HepG2 (cell line): Measurements from ENCODE around the gene ST3GAL2. TPM values are rescaled to one million over a fixed set of nuclear protein-coding genes. Genes with fewer than 3 reads are reported as not detected.

Experiments
- AHDC1 ChIP-seq: sonication (generic); formaldehyde crosslinking; IDR thresholded peaks from 2 replicates; pipeline ENCODE4 v1.5.1; 2020; ENCODE audit warnings: mild to moderate bottlenecking, missing genetic modification reagents, borderline replicate concordance
- CEBPB ChIP-seq: IDR thresholded peaks from 2 replicates; pipeline ENCODE4 v1.6.1; 2011; ENCODE audit warnings: low read depth, low read length, improper control_type of control experiment, borderline replicate concordance
- GABPB1 ChIP-seq: IDR thresholded peaks from 2 replicates; pipeline ENCODE4 v1.6.1; 2016; ENCODE audit warnings: mild to moderate bottlenecking, missing genetic modification reagents, moderate library complexity, missing compliant biosample characterization
- HNRNPK ChIP-seq: fragments of 200-400 bp; formaldehyde crosslinking; IDR thresholded peaks from 2 replicates; pipeline ENCODE4 v1.6.1; 2018; ENCODE audit warnings: low read length, low read depth, moderate library complexity, mild to moderate bottlenecking; ENCODE audit not compliant: poor library complexity, severe bottlenecking
- NR2F6 ChIP-seq, 2 experiments: IDR thresholded peaks; 2 replicates each; pipeline ENCODE4 v1.6.1; 2016; ENCODE audit warnings: antibody characterized with exemption in 1 of 2, mild to moderate bottlenecking in 1 of 2
- RBAK ChIP-seq: sonication (generic); formaldehyde crosslinking; IDR thresholded peaks from 2 replicates; pipeline ENCODE4 v1.5.1; 2020; ENCODE audit warnings: mild to moderate bottlenecking, missing genetic modification reagents
- TCF7L2 ChIP-seq: IDR thresholded peaks from 2 replicates; pipeline ENCODE4 v1.6.1; 2011; ENCODE audit warnings: mild to moderate bottlenecking, low read depth, low read length, moderate library complexity
- TEAD3 ChIP-seq: optimal IDR thresholded peaks from 2 replicates; pipeline ENCODE3; 2016; ENCODE audit warnings: borderline replicate concordance
- THAP11 ChIP-seq: IDR thresholded peaks from 2 replicates; pipeline ENCODE4 v1.6.1; 2016; ENCODE audit warnings: missing biosample characterization, missing genetic modification reagents
- ZNF225 ChIP-seq: sonication (generic); formaldehyde crosslinking; IDR thresholded peaks from 2 replicates; pipeline ENCODE4 v1.4.0; 2020; ENCODE audit warnings: mild to moderate bottlenecking, missing genetic modification reagents
- ZNF337 ChIP-seq: sonication (generic); formaldehyde crosslinking; IDR thresholded peaks from 2 replicates; pipeline ENCODE4 v1.5.1; 2020; ENCODE audit warnings: missing genetic modification reagents, low read depth, mild to moderate bottlenecking, borderline replicate concordance
- ZNF75D ChIP-seq: sonication (generic); formaldehyde crosslinking; IDR thresholded peaks from 2 replicates; pipeline ENCODE4 v1.8.1; 2023; ENCODE audit warnings: missing genetic modification reagents, mild to moderate bottlenecking, borderline replicate concordance
- ZXDC ChIP-seq: sonication (generic); formaldehyde crosslinking; IDR thresholded peaks from 2 replicates; pipeline ENCODE4 v1.5.0; 2020; ENCODE audit warnings: mild to moderate bottlenecking, missing genetic modification reagents
- polyA plus RNA-seq, 8 experiments: library from polyadenylated mRNA; depleted of rRNA in 3 of 8; stranded (reverse) in 7 of 8; unstranded in 1 of 8; fragments of >200 nt; fragmentation: Illumina TruSeq in 4 of 8; extraction: Trizol in 4 of 8; gene quantifications; 2 replicates each; pipeline versions ENCODE4 v1.2.1 to v1.2.3, GENCODE V29; 2011 to 2016; ENCODE audit warnings: low read depth in 4 of 8, missing spikeins in 1 of 8, mixed read lengths in 1 of 8; ENCODE audit not compliant: insufficient read depth in 1 of 8
- total RNA-seq, 5 experiments: library from RNA; depleted of rRNA; stranded (reverse); fragments of >200 nt; fragmentation: Illumina TruSeq; extraction: Trizol; gene quantifications; 2 replicates each; pipeline ENCODE4 v1.2.3, GENCODE V29; 2016; ENCODE audit warnings: low read depth in 1 of 5
- TF ChIP-seq, protein P1 (sequence below): sonication (generic); formaldehyde crosslinking; IDR thresholded peaks from 2 replicates; pipeline ENCODE4 v1.4.0; 2020; ENCODE audit warnings: missing genetic modification reagents, borderline replicate concordance

ST3GAL2 gene
- total and polyA plus RNA-seq, 2 of the 13 experiments (the other 11 are each of a cell fraction or from before 2014, with no cell fraction given), result 16.3 to 24.9 TPM

GRCh38 chr16:70380919-70381603 lies 57.8 kb downstream of the ST3GAL2 start (continued):
- TF ChIP-seq ZNF225 (CRISPR knock-in tag) (no peak; the same call in none of the 2 replicates), THAP11 (peak; percentile 86), AHDC1 (CRISPR knock-in tag) (no peak; the same call in 1 of the 2 replicates), GABPB1 (peak; percentile 96), ZNF75D (CRISPR knock-in tag) (no peak), TCF7L2 (no peak), ZNF337 (CRISPR knock-in tag) (peak; percentile 26; the same call in 1 of the 2 replicates), ZXDC (CRISPR knock-in tag) (no peak; the same call in 1 of the 2 replicates), TEAD3 (CRISPR knock-in tag) (peak; percentile 48), RBAK (CRISPR knock-in tag) (peak; percentile 71; the same call in 1 of the 2 replicates), HNRNPK (peak; percentile 33), NR2F6 (IDR thresholded peaks at IDR 0.05) (0 out of 2 replicates have a peak, but pooled peaks have one; percentile 8), NR2F6 (CRISPR knock-in tag; IDR thresholded peaks at IDR 0.05) (no peak; the same call in 1 of the 2 replicates), CEBPB (no peak)
- TF ChIP-seq, protein P1, sequence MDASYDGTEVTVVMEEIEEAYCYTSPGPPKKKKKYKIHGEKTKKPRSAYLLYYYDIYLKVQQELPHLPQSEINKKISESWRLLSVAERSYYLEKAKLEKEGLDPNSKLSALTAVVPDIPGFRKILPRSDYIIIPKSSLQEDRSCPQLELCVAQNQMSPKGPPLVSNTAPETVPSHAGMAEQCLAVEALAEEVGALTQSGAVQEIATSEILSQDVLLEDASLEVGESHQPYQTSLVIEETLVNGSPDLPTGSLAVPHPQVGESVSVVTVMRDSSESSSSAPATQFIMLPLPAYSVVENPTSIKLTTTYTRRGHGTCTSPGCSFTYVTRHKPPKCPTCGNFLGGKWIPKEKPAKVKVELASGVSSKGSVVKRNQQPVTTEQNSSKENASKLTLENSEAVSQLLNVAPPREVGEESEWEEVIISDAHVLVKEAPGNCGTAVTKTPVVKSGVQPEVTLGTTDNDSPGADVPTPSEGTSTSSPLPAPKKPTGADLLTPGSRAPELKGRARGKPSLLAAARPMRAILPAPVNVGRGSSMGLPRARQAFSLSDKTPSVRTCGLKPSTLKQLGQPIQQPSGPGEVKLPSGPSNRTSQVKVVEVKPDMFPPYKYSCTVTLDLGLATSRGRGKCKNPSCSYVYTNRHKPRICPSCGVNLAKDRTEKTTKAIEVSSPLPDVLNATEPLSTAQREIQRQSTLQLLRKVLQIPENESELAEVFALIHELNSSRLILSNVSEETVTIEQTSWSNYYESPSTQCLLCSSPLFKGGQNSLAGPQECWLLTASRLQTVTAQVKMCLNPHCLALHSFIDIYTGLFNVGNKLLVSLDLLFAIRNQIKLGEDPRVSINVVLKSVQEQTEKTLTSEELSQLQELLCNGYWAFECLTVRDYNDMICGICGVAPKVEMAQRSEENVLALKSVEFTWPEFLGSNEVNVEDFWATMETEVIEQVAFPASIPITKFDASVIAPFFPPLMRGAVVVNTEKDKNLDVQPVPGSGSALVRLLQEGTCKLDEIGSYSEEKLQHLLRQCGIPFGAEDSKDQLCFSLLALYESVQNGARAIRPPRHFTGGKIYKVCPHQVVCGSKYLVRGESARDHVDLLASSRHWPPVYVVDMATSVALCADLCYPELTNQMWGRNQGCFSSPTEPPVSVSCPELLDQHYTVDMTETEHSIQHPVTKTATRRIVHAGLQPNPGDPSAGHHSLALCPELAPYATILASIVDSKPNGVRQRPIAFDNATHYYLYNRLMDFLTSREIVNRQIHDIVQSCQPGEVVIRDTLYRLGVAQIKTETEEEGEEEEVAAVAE, result peak; percentile 85
